ENCODE data around the gene C2orf72.

The C2orf72 gene

GRCh38 chr2:231030725-231031124, 6.6 kb upstream of the C2orf72 start:
- TF ChIP-seq CTCF (IDR thresholded peaks at IDR 0.05; ENCODE audit: low read depth, low read length, poor library complexity, severe bottlenecking) (no peak), EZH2phosphoT487 (IDR thresholded peaks at IDR 0.05; ENCODE audit: borderline replicate concordance, low read length) (no peak)
- Histone ChIP-seq H3K79me2 (ENCODE audit: control insufficient read depth, low read length) (no peaks in the 10 kb centered on the region), H4K20me1 (ENCODE audit: control insufficient read depth, insufficient read depth, low read depth, low read length) (no peaks in the 10 kb centered on the region), H3K4me2 (ENCODE audit: low read length) (no peak overlapping the region), H3K27ac (ENCODE audit: low read depth, low read length) (no peak overlapping the region), H3K9me2 (replicated peaks; ENCODE audit: control insufficient read depth, low read length) (no peaks in the 10 kb centered on the region), H3K27me3 (ENCODE audit: control insufficient read depth, low read length) (0 out of 2 replicates have a peak, but pooled peaks cover 15% of the 10 kb centered on the region), H3K4me1 (ENCODE audit: control insufficient read depth, low read length) (peaks cover 8% of the 10 kb centered on the region), H3K36me3 (ENCODE audit: control insufficient read depth, low read length) (no peaks in the 10 kb centered on the region), H3K9me3 (ENCODE audit: control insufficient read depth, insufficient read depth, low read length) (no peaks in the 10 kb centered on the region), H3F3A (ENCODE audit: control insufficient read depth, insufficient read depth) (no peaks in the 10 kb centered on the region), H3K4me3 (ENCODE audit: low read length) (no peak overlapping the region)

GRCh38 chr2:231032575-231033140, 4.7 kb upstream of the C2orf72 start:
- TF ChIP-seq EZH2phosphoT487 (IDR thresholded peaks at IDR 0.05; ENCODE audit: borderline replicate concordance, low read length) (no peak), CTCF (IDR thresholded peaks at IDR 0.05; ENCODE audit: low read depth, low read length, poor library complexity, severe bottlenecking) (no peak)
- Histone ChIP-seq H3K27me3 (ENCODE audit: control insufficient read depth, low read length) (peaks cover 20% of the 10 kb centered on the region), H3K4me3 (ENCODE audit: low read length) (no peak overlapping the region), H3K36me3 (ENCODE audit: control insufficient read depth, low read length) (no peaks in the 10 kb centered on the region), H3K4me1 (ENCODE audit: control insufficient read depth, low read length) (peaks cover 8% of the 10 kb centered on the region), H3K9me2 (replicated peaks; ENCODE audit: control insufficient read depth, low read length) (no peaks in the 10 kb centered on the region), H3K9me3 (ENCODE audit: control insufficient read depth, insufficient read depth, low read length) (no peaks in the 10 kb centered on the region), H3K4me2 (ENCODE audit: low read length) (no peak overlapping the region), H3K79me2 (ENCODE audit: control insufficient read depth, low read length) (no peaks in the 10 kb centered on the region), H4K20me1 (ENCODE audit: control insufficient read depth, insufficient read depth, low read depth, low read length) (no peaks in the 10 kb centered on the region), H3F3A (ENCODE audit: control insufficient read depth, insufficient read depth) (no peaks in the 10 kb centered on the region), H3K27ac (ENCODE audit: low read depth, low read length) (no peak overlapping the region)

- Histone ChIP-seq H3K4me3 (ENCODE audit: low read length) (no peak overlapping the region), H3K9me3 (ENCODE audit: control insufficient read depth, insufficient read depth, low read length) (no peaks in the 10 kb centered on the region), H3K27ac (ENCODE audit: low read depth, low read length) (no peak overlapping the region), H3K9me2 (replicated peaks; ENCODE audit: control insufficient read depth, low read length) (no peaks in the 10 kb centered on the region), H3K36me3 (ENCODE audit: control insufficient read depth, low read length) (no peaks in the 10 kb centered on the region), H3K27me3 (ENCODE audit: control insufficient read depth, low read length) (peaks cover 24% of the 10 kb centered on the region), H3K4me1 (ENCODE audit: control insufficient read depth, low read length) (peaks cover 8% of the 10 kb centered on the region), H3F3A (ENCODE audit: control insufficient read depth, insufficient read depth) (no peaks in the 10 kb centered on the region), H4K20me1 (ENCODE audit: control insufficient read depth, insufficient read depth, low read depth, low read length) (no peaks in the 10 kb centered on the region), H3K79me2 (ENCODE audit: control insufficient read depth, low read length) (no peaks in the 10 kb centered on the region), H3K4me2 (ENCODE audit: low read length) (no peak overlapping the region)
- TF ChIP-seq EZH2phosphoT487 (IDR thresholded peaks at IDR 0.05; ENCODE audit: borderline replicate concordance, low read length) = no peak
- no peak for TF ChIP-seq CTCF (IDR thresholded peaks at IDR 0.05; ENCODE audit: low read depth, low read length, poor library complexity, severe bottlenecking)
Measured at GRCh38 chr2:231033147-231034132, 3.9 kb upstream of the C2orf72 start.
